Breast epithelium (tissue), 3 donors: Measurements from ENCODE around the gene ESPN.

Experiments used
- CTCF ChIP-seq, 3 donors: fragments of 450-650 bp; IDR thresholded peaks; one replicate each; pipeline ENCODE4 v1.5.1; 2016 to 2017; ENCODE audit warnings: antibody characterized with exemption in 3 of 3, mild to moderate bottlenecking in 3 of 3, moderate library complexity in 3 of 3
- POLR2A ChIP-seq: fragments of 450-650 bp; IDR thresholded peaks from one replicate; pipeline ENCODE4 v1.6.1; 2016; ENCODE audit warnings: antibody characterized with exemption, mild to moderate bottlenecking, moderate library complexity
- POLR2AphosphoS5 ChIP-seq, 3 donors: sonication (generic); formaldehyde crosslinking; IDR thresholded peaks; one replicate each; pipeline ENCODE4 v1.6.1; 2017; ENCODE audit warnings: antibody characterized with exemption in 3 of 3

GRCh38 chr1:6418668-6419396, 5.7 kb upstream of the ESPN start:
- TF ChIP-seq POLR2A (no peak), POLR2AphosphoS5 (IDR thresholded peaks at IDR 0.05) (no peak), CTCF (IDR thresholded peaks at IDR 0.05) (no peak)
